ENCODE data around the gene XYLT1.

XYLT1 gene

DNA sequence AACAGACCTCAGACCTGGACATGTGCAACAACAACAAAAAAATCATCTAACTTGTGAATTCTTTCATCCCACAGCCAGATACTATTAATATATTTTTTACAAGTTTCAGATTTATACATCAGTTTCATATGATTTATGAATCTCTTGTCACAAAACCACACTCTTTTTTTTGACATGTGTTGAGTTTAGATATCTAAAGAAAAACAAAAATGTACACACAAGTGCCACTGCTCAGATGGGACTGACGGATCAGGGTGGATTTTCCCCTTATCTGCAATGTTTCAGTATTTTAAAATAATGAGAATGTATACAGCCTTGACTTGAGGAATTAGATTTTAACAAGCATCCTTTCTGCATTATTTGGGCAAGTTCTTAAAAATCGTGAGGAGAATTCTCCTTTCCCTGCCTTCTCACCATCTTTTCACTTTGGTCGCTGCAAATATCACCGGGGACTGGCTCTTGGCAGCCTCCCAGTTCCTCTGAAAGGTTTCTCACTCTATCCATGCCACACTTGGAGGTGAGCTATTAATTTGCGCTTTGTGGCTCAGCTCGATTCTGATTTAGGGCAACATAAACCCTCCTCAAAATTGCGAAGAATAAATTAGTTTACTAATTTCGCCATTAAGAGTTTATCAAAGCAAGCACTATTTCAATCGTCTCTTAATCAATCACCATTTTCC is 225.7 kb downstream of the XYLT1 start:
- no peak for DNase-seq

- DNase-seq = no peak
Measured at GRCh38 chr16:17241264-17241835, 229.4 kb downstream of the XYLT1 start.

- DNase-seq = no peak
Measured at GRCh38 chr16:17238285-17239028, 232.3 kb downstream of the XYLT1 start.

GRCh38 chr16:17237350-17237944 is 233.3 kb downstream of the XYLT1 start:
- DNase-seq = no peak

DNA sequence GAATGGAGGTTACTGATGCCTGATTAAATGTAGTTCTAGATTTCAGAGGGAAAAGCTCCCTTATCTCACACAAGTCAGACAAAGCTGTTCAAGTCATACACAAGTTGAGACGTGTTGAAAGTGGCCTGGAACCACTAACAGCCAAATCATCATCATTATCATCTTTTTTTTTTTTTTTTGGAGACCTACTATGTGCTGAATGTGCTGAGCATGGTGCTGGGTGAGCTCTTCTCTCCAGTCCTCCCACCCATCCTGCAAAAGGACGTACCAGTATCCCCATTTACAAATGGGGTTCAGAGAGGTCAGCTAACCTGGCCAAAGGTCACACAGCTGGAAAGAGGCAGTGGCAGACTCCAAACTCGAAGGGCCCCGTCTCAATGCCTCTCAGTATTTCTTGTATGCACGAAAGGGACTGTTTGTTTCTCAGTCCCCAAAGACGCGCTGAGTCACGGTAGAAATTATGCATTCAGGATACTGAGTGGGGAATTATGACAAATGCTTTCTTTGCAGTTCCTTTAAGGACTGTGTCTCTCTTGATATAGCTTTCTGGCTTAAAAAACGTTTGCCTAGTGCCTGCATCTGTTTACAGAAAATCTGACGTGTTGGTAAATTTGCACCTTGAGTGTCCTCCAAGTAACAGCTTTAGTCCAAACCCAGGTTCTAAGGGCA is 235.5 kb downstream of the XYLT1 start:
- DNase-seq = peak; percentile 10

DNA sequence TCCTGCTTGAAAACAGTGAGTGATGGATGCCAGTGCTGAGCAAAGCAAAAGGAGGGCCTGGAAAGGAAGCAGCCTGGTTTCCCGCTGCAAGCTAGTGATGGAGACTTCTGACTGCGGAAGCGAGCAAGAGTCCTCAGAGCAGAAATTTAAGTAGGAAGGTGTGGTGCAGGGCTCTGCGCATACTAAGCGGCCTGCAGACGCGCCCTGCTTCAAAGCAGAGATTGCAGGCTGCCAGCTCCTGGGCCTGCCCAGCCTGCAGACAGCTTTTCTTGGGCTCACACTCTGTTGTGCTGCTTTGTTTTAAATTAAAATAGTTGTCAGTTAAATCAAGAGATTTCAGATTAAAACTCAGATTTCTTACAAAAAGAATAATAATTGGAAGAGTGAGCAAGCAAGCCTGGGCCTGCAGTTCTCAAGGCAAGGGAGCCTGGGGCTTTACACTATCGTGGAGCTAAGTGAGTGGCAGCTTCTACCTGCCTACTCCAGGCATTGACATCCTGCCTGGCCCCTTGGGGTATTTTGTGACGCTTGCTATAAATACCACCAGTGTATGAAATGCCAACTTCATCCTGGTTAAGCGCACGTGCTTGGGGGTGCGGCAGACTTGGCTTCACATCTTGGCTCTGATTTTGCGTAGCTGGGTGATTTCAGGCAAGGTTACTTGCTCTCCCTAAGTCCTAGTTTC is 237.3 kb downstream of the XYLT1 start:
- no peak for DNase-seq

DNA sequence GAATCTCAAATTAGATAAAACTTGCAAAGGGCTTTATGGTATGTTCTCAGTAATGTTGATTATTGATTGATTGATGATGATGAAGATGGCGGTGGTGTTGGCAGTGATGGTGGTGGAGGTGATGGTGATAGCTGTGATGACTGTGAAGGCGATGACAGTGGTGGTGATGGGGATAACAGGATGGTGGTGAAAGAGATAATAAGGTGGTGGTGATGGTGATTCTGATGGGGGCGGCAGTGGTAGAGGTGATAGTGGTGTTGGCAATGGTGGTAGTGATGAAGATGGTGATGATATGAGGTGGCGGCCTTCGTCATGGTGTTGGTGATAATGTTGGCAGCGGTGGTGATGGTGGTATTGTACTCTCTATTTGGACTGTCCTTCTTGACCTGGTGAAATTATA is 238.3 kb downstream of the XYLT1 start:
- no peak for DNase-seq

DNA sequence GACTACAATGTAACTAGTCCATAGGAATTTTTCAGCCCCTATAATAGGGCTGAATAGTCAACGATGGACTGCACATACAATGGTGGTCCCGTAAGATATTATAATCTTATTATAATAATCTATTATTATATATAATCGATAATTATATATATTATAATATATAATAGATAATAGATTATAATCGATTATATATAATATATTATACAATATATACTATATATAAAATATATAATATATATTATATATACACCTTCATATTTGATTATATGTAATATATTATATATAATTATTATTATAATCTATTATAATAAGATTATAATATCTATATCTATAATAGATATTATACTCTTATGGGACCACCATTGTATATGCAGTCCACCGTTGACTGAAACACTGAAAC is 238.8 kb downstream of the XYLT1 start:
- no peak for DNase-seq

DNA sequence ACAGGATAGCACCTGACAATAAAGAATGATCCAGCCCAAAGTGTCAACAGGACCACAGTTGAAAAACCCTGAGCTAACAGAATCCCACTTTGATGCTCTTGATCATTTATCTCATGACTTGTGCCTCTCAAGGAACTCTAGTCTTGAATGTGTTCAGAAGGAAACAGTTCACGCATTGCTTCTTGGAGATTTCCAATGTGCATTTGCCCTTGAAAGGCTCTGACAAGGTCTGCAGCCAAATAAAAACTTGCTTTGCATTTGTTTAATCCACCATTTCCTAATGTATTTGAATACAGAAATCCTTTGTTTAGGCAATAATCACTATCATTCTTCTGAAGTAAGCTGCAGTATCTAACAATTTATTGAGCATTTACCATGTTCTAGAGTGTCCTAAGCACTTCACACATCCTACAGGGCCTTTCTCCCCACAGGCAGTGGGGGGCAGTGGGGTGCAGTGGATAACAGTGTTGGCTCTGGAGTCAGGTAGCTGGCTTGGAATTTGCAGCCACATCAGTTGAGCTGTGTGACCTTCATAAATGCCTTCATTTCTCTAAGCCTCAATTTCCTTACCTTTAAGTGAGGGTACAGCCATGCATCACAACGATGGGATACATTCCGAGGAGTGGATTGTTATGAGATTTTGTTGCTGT is 239.7 kb downstream of the XYLT1 start:
- no peak for DNase-seq

- DNase-seq = no peak
Measured at GRCh38 chr16:17229766-17230165, 241.0 kb downstream of the XYLT1 start.

- DNase-seq = no peak
Measured at GRCh38 chr16:17229131-17229530, 241.6 kb downstream of the XYLT1 start.

DNA sequence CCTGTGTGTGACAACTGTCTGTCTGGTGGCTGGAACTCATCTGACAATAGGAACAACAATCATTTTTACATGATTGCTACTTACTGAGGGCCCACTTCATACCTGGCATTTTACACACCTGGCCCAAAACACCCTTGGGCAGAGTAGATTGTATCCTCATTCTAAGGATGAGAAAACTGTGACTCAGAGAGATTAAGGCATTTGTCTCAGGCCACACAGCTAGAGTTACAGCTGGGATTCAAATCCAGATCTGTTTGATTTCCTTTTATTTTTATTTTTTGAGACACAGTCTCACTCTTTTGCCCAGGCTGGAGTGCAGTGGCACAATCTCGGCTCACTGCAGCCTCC is 242.1 kb downstream of the XYLT1 start:
- no peak for DNase-seq

DNA sequence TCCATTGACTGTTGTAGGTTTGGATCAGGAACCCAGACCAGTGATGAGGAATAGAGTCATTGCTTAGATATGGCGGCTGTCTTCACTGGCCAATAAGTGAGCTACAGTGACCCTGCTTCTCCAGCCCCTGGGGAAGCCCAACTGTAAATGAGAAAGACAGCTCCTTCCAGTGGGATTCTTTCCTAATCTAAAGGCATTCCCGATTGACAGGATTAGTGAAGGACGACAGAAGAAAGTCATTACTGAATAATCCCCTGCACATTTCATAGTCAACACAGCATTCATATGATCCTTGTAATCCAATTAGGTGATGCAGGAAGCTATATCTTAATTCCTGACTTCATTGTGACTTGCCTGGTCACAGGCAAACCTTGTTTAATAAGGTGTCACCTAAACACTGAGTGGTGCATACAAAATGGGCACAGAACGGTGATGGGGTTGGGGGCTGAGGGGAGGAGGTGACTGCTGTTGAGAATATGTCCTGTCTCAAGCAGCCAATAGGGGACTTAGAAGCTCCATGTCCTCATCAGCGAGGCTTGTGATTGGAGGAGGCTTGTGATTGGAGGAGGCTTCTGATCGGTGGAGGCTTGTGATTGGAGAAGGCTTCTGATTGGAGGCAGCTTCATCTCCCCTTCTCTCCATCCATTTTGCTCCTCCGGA is 242.6 kb downstream of the XYLT1 start:
- peak; percentile 8 for DNase-seq

DNA sequence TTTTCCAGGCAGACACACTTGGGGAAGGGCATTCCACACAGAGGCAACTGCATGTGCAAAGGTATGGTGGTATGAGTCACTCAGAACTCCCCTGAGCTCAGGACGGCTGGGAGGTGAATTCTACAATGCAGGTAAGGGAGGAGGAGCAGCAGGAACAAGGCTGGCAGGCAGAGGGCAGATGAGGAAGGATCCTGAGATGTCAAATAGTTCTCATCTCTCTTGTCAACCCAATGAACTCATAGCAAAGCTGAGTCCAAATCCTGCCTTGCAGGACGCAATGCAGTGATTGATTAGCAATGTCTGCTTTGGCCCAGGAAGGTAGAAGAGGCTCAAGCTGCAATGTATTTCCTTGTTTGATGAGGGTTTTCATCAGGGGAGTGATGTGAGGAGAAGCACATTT is 243.5 kb downstream of the XYLT1 start:
- DNase-seq = no peak

DNA sequence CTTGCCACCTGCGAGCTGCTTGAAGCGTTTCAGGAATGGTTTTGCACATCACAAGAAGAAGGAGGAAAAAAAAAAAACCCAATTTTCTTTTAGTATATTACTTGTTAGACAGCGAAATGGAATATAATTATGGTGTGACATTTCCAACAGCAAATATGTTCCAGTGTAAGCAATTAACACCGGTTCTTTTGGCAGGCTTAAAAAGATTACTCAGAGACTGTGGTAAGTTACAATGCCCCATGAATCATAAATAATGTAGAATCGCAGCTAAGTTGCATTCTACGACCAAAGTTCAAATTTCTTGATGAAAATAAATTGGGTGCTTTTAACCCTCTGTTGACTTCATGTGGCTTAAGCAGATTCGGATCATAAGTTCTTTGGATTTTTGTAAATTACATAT is 245.2 kb downstream of the XYLT1 start:
- DNase-seq = peak; percentile 72

DNA sequence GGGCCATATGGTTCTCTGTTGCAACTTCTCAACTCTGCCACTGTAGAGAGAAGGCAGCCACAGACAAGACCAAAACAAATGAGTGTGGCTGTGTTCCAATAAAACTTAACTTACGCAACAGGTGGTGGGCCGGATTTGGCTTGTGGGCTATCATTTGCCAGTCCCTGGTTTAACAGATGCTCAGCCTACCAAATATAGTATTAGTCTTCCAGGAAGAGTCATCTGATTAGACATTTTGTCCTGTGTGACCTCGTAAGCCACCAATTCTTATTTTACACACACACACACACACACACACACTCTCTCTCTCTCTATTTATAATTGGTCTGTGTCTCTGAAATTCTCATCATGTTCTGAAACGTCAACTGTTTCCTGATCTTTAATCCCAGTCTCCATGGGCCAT is 245.9 kb downstream of the XYLT1 start:
- peak; percentile 94 for DNase-seq

DNA sequence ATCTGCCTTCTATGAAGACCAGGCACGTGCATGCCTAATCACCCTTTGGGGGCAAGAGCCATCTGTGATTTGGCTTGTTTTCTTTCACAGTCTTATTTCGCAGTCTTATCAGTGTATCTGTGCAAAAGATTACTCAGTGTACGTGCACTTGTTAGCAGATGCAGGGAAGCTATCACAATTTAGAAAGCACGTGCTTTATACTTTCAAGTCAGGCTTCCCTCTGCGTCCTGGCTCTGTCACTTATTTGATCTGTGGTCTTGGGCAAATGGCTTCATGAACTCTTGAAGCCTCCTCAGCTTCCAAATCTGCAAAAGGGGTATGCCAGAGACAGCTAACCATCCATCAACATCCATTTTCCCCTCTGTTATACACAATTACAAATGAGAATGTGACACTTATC is 246.4 kb downstream of the XYLT1 start:
- DNase-seq = no peak

DNA sequence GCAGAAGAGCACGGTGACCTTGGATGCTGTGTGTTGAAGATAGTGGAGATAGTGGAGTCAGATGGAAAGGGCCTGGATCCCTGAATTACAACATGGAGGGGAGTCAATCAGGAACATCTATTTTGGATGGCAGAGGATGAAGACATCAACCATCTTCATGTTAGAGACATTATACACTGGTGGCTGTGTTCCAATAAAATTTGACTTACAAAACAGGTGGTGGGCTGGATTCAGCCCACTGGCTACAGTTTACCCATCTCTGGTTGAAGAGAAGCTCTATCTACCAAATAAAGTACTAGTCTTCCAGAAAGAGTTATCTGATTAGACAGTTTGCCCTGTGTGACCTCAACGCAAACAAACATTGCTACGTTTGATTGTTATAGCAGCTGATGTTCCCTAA is 247.2 kb downstream of the XYLT1 start:
- DNase-seq = no peak

DNA sequence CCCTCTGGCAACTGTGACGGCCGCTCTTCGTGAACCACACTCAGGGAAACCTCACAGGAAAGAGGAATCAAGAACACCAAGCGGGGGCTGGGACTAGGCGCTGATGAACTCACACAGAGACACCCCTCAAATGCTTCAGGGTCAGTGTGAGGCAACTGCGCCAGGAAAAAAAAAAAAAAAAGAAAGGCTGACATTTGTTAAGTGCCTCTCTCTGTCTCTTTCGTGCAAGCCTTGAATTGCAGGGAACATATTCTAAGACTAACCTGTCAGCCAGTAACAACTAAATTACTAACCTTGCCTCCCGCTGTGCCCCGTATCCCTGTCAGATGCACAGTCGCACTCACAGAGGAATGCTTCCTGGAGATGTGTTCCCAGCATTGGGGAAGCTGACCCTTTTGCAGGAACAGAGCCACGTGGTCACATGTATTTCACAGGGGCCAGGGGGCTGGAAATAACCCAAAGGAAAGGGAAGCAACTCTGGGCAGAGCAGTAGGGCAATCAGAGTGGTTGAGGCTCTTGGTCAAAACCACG is 247.8 kb downstream of the XYLT1 start:
- peak; percentile 62 for DNase-seq

GRCh38 chr16:17219991-17220390 is 250.8 kb downstream of the XYLT1 start:
- DNase-seq = no peak

DNA sequence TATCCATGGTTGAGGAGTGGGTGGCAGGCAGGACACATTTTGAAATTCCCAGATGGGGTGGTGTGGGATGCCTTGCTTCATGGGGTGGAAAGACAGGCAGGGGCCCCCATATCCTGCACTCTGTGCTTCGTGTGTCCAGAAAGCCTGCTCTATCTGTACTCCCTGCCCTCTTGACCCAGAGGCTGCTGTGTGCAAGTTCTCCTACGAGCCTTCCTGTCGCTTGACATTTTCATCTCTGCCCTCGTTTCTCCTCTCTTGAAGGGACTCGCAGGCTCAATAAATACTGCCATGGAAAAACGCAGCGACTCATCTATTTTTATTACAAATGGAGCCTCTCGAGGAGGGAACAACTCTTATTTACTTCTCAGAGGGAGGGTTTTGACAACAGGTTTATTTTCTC is 254.8 kb downstream of the XYLT1 start:
- DNase-seq = no peak

GRCh38 chr16:17215306-17215705 is 255.5 kb downstream of the XYLT1 start:
- DNase-seq = no peak

All from fibroblast of upper back skin (primary cell).